SK-N-SH treated with all-trans-retinoic acid at 6 μM for 48 hours (cell line): ENCODE data around the gene TMOD3.

Experiments
- ATAC-seq: fragments of 200-7000 bp; cut with Tn5 transposase; 3 replicates; pipeline ENCODE4 v1.9.1; 2020; ENCODE audit warnings: mild to moderate bottlenecking, moderate library complexity
- ARNTL ChIP-seq: fragments of 450-650 bp; formaldehyde crosslinking; IDR thresholded peaks from 2 replicates; pipeline ENCODE4 v1.5.0; 2020; ENCODE audit warnings: low read depth, mild to moderate bottlenecking, moderate library complexity, borderline replicate concordance
- CREB5 ChIP-seq: fragments of 250-450 bp; sonication (Bioruptor Pico); IDR thresholded peaks from 2 replicates; pipeline ENCODE4 v1.5.1; 2020; ENCODE audit warnings: low read depth, mild to moderate bottlenecking, moderate library complexity
- CSDC2 ChIP-seq: fragments of 250-450 bp; sonication (Bioruptor Pico); IDR thresholded peaks from 2 replicates; pipeline ENCODE4 v1.5.0; 2020; ENCODE audit warnings: mild to moderate bottlenecking, moderate library complexity
- ESRRG ChIP-seq: fragments of 250-450 bp; sonication (Bioruptor Pico); IDR thresholded peaks from 2 replicates; pipeline ENCODE4 v1.6.1; 2021; ENCODE audit warnings: mild to moderate bottlenecking
- GLIS3 ChIP-seq: fragments of 250-450 bp; sonication (Bioruptor Pico); IDR thresholded peaks from 2 replicates; pipeline ENCODE4 v1.5.0; 2020; ENCODE audit warnings: mild to moderate bottlenecking, moderate library complexity
- PATZ1 ChIP-seq: fragments of 250-450 bp; sonication (Bioruptor Pico); IDR thresholded peaks from 2 replicates; pipeline ENCODE4 v1.8.0; 2020; ENCODE audit warnings: mild to moderate bottlenecking, moderate library complexity, borderline replicate concordance
- POU6F1 ChIP-seq: fragments of 250-450 bp; sonication (Bioruptor Pico); IDR thresholded peaks from 2 replicates; pipeline ENCODE4 v1.8.0; 2021; ENCODE audit warnings: low read depth, mild to moderate bottlenecking, moderate library complexity, borderline replicate concordance
- PPARA ChIP-seq: fragments of 250-450 bp; sonication (Bioruptor Pico); IDR thresholded peaks from 2 replicates; pipeline ENCODE4 v1.5.0; 2020; ENCODE audit warnings: mild to moderate bottlenecking, borderline replicate concordance
- TCF4 ChIP-seq: fragments of 250-450 bp; sonication (Bioruptor Pico); IDR thresholded peaks from 2 replicates; pipeline ENCODE4 v1.8.0; 2021; ENCODE audit warnings: mild to moderate bottlenecking, moderate library complexity, borderline replicate concordance
- TSHZ2 ChIP-seq: fragments of 250-450 bp; sonication (Bioruptor Pico); IDR thresholded peaks from 2 replicates; pipeline ENCODE4 v1.5.0; 2020; ENCODE audit warnings: mild to moderate bottlenecking, moderate library complexity
- ZC3H10 ChIP-seq: fragments of 250-450 bp; sonication (Bioruptor Pico); IDR thresholded peaks from 2 replicates; pipeline ENCODE4 v1.5.1; 2021; ENCODE audit warnings: mild to moderate bottlenecking, moderate library complexity
- ZFP3 ChIP-seq: fragments of 250-450 bp; sonication (Bioruptor Pico); IDR thresholded peaks from 2 replicates; pipeline ENCODE4 v1.5.0; 2020; ENCODE audit warnings: mild to moderate bottlenecking, moderate library complexity
- ZFP30 ChIP-seq: fragments of 450-650 bp; formaldehyde crosslinking; IDR thresholded peaks from 2 replicates; pipeline ENCODE4 v1.5.0; 2022; ENCODE audit warnings: mild to moderate bottlenecking, moderate library complexity
- ZNF70 ChIP-seq: fragments of 450-650 bp; formaldehyde crosslinking; IDR thresholded peaks from 2 replicates; pipeline ENCODE4 v1.5.0; 2020; ENCODE audit warnings: mild to moderate bottlenecking, moderate library complexity
- ZNF8 ChIP-seq: fragments of 450-650 bp; formaldehyde crosslinking; IDR thresholded peaks from 2 replicates; pipeline ENCODE4 v1.5.0; 2020; ENCODE audit warnings: mild to moderate bottlenecking, moderate library complexity

The TMOD3 gene

GRCh38 chr15:51841406-51842040, 12.1 kb downstream of the TMOD3 start:
- TF ChIP-seq POU6F1 (CRISPR knock-in tag) (no peak), ZC3H10 (CRISPR knock-in tag) (no peak), ESRRG (CRISPR knock-in tag) (no peak), TCF4 (CRISPR knock-in tag) (no peak), CSDC2 (CRISPR knock-in tag) (no peak), ZFP3 (CRISPR knock-in tag) (no peak), GLIS3 (CRISPR knock-in tag) (no peak), ARNTL (CRISPR knock-in tag) (no peak), PPARA (CRISPR knock-in tag) (no peak), ZNF70 (CRISPR knock-in tag) (no peak), PATZ1 (CRISPR knock-in tag) (no peak), CREB5 (CRISPR knock-in tag) (no peak), ZFP30 (CRISPR knock-in tag) (no peak)
- no peak for ATAC-seq

- no peak for TF ChIP-seq TCF4 (CRISPR knock-in tag)
- no peak for TF ChIP-seq ZNF8 (CRISPR knock-in tag)
- no peak for TF ChIP-seq ZFP30 (CRISPR knock-in tag)
- no peak for TF ChIP-seq ZNF70 (CRISPR knock-in tag)
- TF ChIP-seq ARNTL (CRISPR knock-in tag): no peak
- ATAC-seq: no peak
These were observed 12.8 kb downstream of the TMOD3 start for GRCh38 chr15:51842265-51842664.

GRCh38 chr15:51842852-51843737, 13.6 kb downstream of the TMOD3 start:
- peak; percentile 27 for ATAC-seq
- TF ChIP-seq ZNF8 (CRISPR knock-in tag): peak; percentile 23; the same call in 1 of the 2 replicates
- TF ChIP-seq ZFP30 (CRISPR knock-in tag): no peak

- ATAC-seq: peak; percentile 36
- TF ChIP-seq TSHZ2 (no peak), PPARA (CRISPR knock-in tag) (no peak), POU6F1 (CRISPR knock-in tag) (no peak), ESRRG (CRISPR knock-in tag) (no peak), CSDC2 (CRISPR knock-in tag) (no peak), ZFP30 (CRISPR knock-in tag) (no peak)
These were observed 15.4 kb downstream of the TMOD3 start for GRCh38 chr15:51844747-51845426.
